Right lobe of liver (tissue), 6 donors: Measurements from ENCODE around the gene NRXN3. TPM values are rescaled to one million over a fixed set of nuclear protein-coding genes. Genes with fewer than 3 reads are reported as not detected.

Experiments
- ATAC-seq, 4 donors: fragments of 200-7000 bp; cut with Tn5 transposase; one replicate each; pipeline ENCODE4 v1.9.1; 2020; ENCODE audit warnings: mild to moderate bottlenecking in 4 of 4, moderate library complexity in 4 of 4
- DNase-seq, 3 donors: peaks; one replicate each; pipeline ENCODE4 v3.0.0-alpha.2; 2020
- H3K27ac ChIP-seq, 3 donors: fragments of 200-600 bp; one replicate each; pipeline ENCODE4 v1.8.0; 2022
- H3K27me3 ChIP-seq, 2 donors: fragments of 200-600 bp; one replicate each; pipeline ENCODE4 v1.8.0; 2022
- H3K36me3 ChIP-seq, 4 donors: fragments of 200-600 bp; sonication (generic) in 1 of 4; one replicate each; pipeline versions ENCODE4 v1.5.1 to v1.8.0; 2017 to 2022; ENCODE audit warnings: control low read depth in 1 of 4
- H3K4me1 ChIP-seq, 4 donors: fragments of 200-600 bp; sonication (generic) in 1 of 4; one replicate each; pipeline versions ENCODE4 v1.5.1 to v1.8.0; 2017 to 2022; ENCODE audit warnings: control low read depth in 1 of 4
- H3K4me3 ChIP-seq, 3 donors: fragments of 200-600 bp; one replicate each; pipeline ENCODE4 v1.8.0; 2022
- H3K9me3 ChIP-seq, 4 donors: fragments of 200-600 bp; sonication (generic) in 1 of 4; one replicate each; pipeline versions ENCODE4 v1.5.1 to v1.8.0; 2017 to 2022; ENCODE audit warnings: control low read depth in 1 of 4
- CTCF ChIP-seq, 4 donors: fragments of 200-600 bp in 3 of 4; fragments of 450-650 bp in 1 of 4; IDR thresholded peaks; one replicate each; pipeline versions ENCODE4 v1.5.1 to v1.8.0; 2016 to 2022; ENCODE audit warnings: antibody characterized with exemption in 4 of 4, mild to moderate bottlenecking in 2 of 4
- POLR2A ChIP-seq: fragments of 450-650 bp; IDR thresholded peaks from one replicate; pipeline ENCODE4 v1.6.1; 2017; ENCODE audit warnings: antibody characterized with exemption, mild to moderate bottlenecking
- WGBS: methylation state at CpG from one replicate; pipeline ENCODE4 v1.1.6; 2018; ENCODE audit warnings: low coverage, low lambda C conversion rate; ENCODE audit not compliant: insufficient coverage; ENCODE audit errors: missing lambda C conversion rate; 5-methylcytosine and 5-hydroxymethylcytosine counted together
- intact Hi-C, 2 donors: fragments of 100-400 bp; cut with DNase I; formaldehyde crosslinking; loops; one replicate each; pipeline versions ENCODE4 v1.11.2 to v1.14.1; 2022
- total RNA-seq, 6 experiments: library from RNA; depleted of rRNA in 2 of 6; stranded (reverse); fragments of >200 nt in 2 of 6; fragmentation: NEBNext Ultra II Directional in 3 of 6; extraction: Animal tissue kit (Norgen Biotek cat#: 25700) in 3 of 6; gene quantifications; one replicate each; pipeline versions ENCODE4 v1.1.0 to v1.2.4, GENCODE V29; 2016 to 2023
- donor health status: DM: no; HTN: yes; CAD: no.
- donor health status: DM: no; HTN: no; CAD: no.
- donor health status: DM: no; HTN: no; CAD: no.
- donor health status: DM: no; HTN: yes; CAD: no.
- donor health status: DM: no; HTN: yes; CAD: no.

Gene NRXN3
- total RNA-seq, 6 experiments from 2014 or later = 0.06 to 0.51 (median 0.23) TPM; not detected in 1

- Histone ChIP-seq H3K4me3 (no peak overlapping the region), H3K27ac (no peak overlapping the region), H3K36me3 (no peaks in the 10 kb centered on the region), H3K9me3 (no peaks in the 10 kb centered on the region), H3K27me3 (no peaks in the 10 kb centered on the region), H3K4me1 (no peaks in the 10 kb centered on the region)
- DNase-seq (no peak), ATAC-seq (no peak)
- 47% methylated on average over 7 of the region's 7 CpGs for WGBS
- no peak for TF ChIP-seq CTCF (IDR thresholded peaks at IDR 0.05)
- TF ChIP-seq POLR2A = no peak
- intact Hi-C loops = no loop called here
These were observed 320.9 kb downstream of the NRXN3 start for GRCh38 chr14:78491048-78491447.

GRCh38 chr14:78498062-78498595 lies 328.0 kb downstream of the NRXN3 start:
- ATAC-seq (no peak), DNase-seq (no peak)
- intact Hi-C loops = no loop called here
- no peak for TF ChIP-seq POLR2A
- no peak for TF ChIP-seq CTCF (IDR thresholded peaks at IDR 0.05)
- H3K4me3 ChIP-seq = no peak overlapping the region
- H3K36me3 ChIP-seq = no peaks in the 10 kb centered on the region
- H3K4me1 ChIP-seq = no peaks in the 10 kb centered on the region
- no peak overlapping the region for H3K27ac ChIP-seq
- 65% methylated on average over 2 of the region's 2 CpGs for WGBS
- H3K9me3 ChIP-seq = no peaks in the 10 kb centered on the region
- H3K27me3 ChIP-seq = no peaks in the 10 kb centered on the region

- intact Hi-C loops = no loop called here
- DNase-seq = no peak
- no peak for TF ChIP-seq POLR2A
- TF ChIP-seq CTCF (IDR thresholded peaks at IDR 0.05) = no peak
- no peaks in the 10 kb centered on the region for H3K27me3 ChIP-seq
- no peak for ATAC-seq
- no peak overlapping the region for H3K27ac ChIP-seq
- H3K36me3 ChIP-seq = no peaks in the 10 kb centered on the region
- WGBS = 56% methylated on average over 4 of the region's 4 CpGs
- no peaks in the 10 kb centered on the region for H3K9me3 ChIP-seq
- H3K4me1 ChIP-seq = no peaks in the 10 kb centered on the region
- no peak overlapping the region for H3K4me3 ChIP-seq
These were observed 331.7 kb downstream of the NRXN3 start for GRCh38 chr14:78501909-78502308.

- no peak for DNase-seq
- no peak for ATAC-seq
- intact Hi-C loops = no loop called here
- Histone ChIP-seq H3K36me3 (no peaks in the 10 kb centered on the region), H3K9me3 (no peaks in the 10 kb centered on the region), H3K27me3 (no peaks in the 10 kb centered on the region), H3K27ac (no peak overlapping the region), H3K4me3 (no peak overlapping the region), H3K4me1 (no peaks in the 10 kb centered on the region)
- 55% methylated on average over 4 of the region's 4 CpGs for WGBS
- no peak for TF ChIP-seq CTCF (IDR thresholded peaks at IDR 0.05)
- no peak for TF ChIP-seq POLR2A
These were observed 337.9 kb downstream of the NRXN3 start for GRCh38 chr14:78508023-78508422.

- ATAC-seq (no peak), DNase-seq (no peak)
- Histone ChIP-seq H3K27ac (no peak overlapping the region), H3K9me3 (no peaks in the 10 kb centered on the region), H3K36me3 (no peaks in the 10 kb centered on the region), H3K4me3 (no peak overlapping the region), H3K4me1 (no peaks in the 10 kb centered on the region), H3K27me3 (no peaks in the 10 kb centered on the region)
- intact Hi-C loops = no loop called here
- TF ChIP-seq CTCF (IDR thresholded peaks at IDR 0.05) (no peak), POLR2A (no peak)
- WGBS = 49% methylated on average over 2 of the region's 2 CpGs
These were observed 339.3 kb downstream of the NRXN3 start for GRCh38 chr14:78509516-78509915.
